HG03575 (cell line): Measurements from ENCODE around the gene C4A.
A peak's percentile ranks its signal among the peaks of the same experiment; 100 is the strongest.

Experiments
- ATAC-seq: cut with Tn5 transposase; IDR thresholded peaks from one replicate; pipeline ENCODE4 v1.9.1; 2021; ENCODE audit not compliant: unreplicated experiment, insufficient number of reproducible peaks, low FRiP score; ENCODE audit errors: extremely low read depth

The C4A gene

GRCh38 chr6:31958412-31958740 is 23.5 kb upstream of the C4A start:
- no peak for ATAC-seq

- ATAC-seq: peak; percentile 73
Measured at GRCh38 chr6:31958741-31959739, 22.8 kb upstream of the C4A start, which contains the start of the genes NELFE and SKIC2. Gene NELFE, minus strand, starts transcription at chr6:31958971. Its CDS starts 525 bp downstream, at chr6:31958446. Gene SKIC2, plus strand, starts transcription at chr6:31959175. Its CDS starts 18 bp downstream, at chr6:31959193.

- no peak for ATAC-seq
Measured at GRCh38 chr6:31961616-31962015, 20.2 kb upstream of the C4A start.

GRCh38 chr6:31963921-31964320 is 17.9 kb upstream of the C4A start:
- no peak for ATAC-seq

GRCh38 chr6:31965700-31966099 is 16.2 kb upstream of the C4A start:
- ATAC-seq: no peak

- no peak for ATAC-seq
Measured at GRCh38 chr6:31966506-31966905, 15.4 kb upstream of the C4A start.

- ATAC-seq: no peak
Measured at GRCh38 chr6:31966997-31967925, 14.6 kb upstream of the C4A start.

- no peak for ATAC-seq
Measured at GRCh38 chr6:31967926-31968320, 13.9 kb upstream of the C4A start.

- no peak for ATAC-seq
Measured at GRCh38 chr6:31968326-31968725, 13.5 kb upstream of the C4A start.

- ATAC-seq: no peak
Measured at GRCh38 chr6:31968791-31969711, 12.8 kb upstream of the C4A start.

- no peak for ATAC-seq
Measured at GRCh38 chr6:31969712-31970603, 11.9 kb upstream of the C4A start.

- ATAC-seq: no peak
Measured at GRCh38 chr6:31970604-31971271, 11.1 kb upstream of the C4A start.

GRCh38 chr6:31971279-31971992 is 10.4 kb upstream of the C4A start:
- no peak for ATAC-seq

- ATAC-seq: peak; percentile 50
Measured at GRCh38 chr6:31971993-31972708, 9.7 kb upstream of the C4A start, which contains the start of gene DXO. Gene DXO, minus strand, starts transcription at chr6:31972138. Its CDS starts 463 bp downstream, at chr6:31971675.

GRCh38 chr6:31972709-31973350 is 9.0 kb upstream of the C4A start:
- no peak for ATAC-seq
